A673 (cell line): ENCODE data around the gene SPIRE1. TPM values are rescaled to one million over a fixed set of nuclear protein-coding genes. Genes with fewer than 3 reads are reported as not detected.

Experiments
- BruUV-seq: library from RNA; stranded (reverse); fragments of 400-500 nt; replicated peaks from 2 replicates; lab custom pipeline; 2021; lab: Mats Ljungman, UMichigan
- CTCF ChIA-PET: fragments of 300-600 bp; sonication (Branson Sonifier 250); formaldehyde crosslinking; loops from one replicate; lab custom pipeline; 2022; ENCODE audit warnings: antibody characterized with exemption; lab: Charles Lee
- POLR2A ChIA-PET: fragments of 300-600 bp; sonication (Branson Sonifier 250); formaldehyde crosslinking; loops from one replicate; lab custom pipeline; 2022; ENCODE audit warnings: antibody characterized with exemption; ENCODE audit not compliant: low non-redundant PET; lab: Charles Lee
- DNase-seq: peaks from one replicate; pipeline ENCODE4 v3.0.0-alpha.2; 2015; ENCODE audit warnings: low spot score
- H3K27ac ChIP-seq: fragments of 200-600 bp; sonication (generic); 2 replicates; pipeline ENCODE4 v1.5.1; 2016; ENCODE audit warnings: mixed run types, low read depth, mild to moderate bottlenecking, mixed read lengths, antibody characterized with exemption, low read length; ENCODE audit not compliant: poor library complexity, severe bottlenecking
- H3K27me3 ChIP-seq: fragments of 200-600 bp; sonication (generic); replicated peaks from 2 replicates; pipeline ENCODE4 v1.6.1; 2017; ENCODE audit warnings: mixed run types, low read depth, mild to moderate bottlenecking, mixed read lengths, antibody characterized with exemption, low read length; ENCODE audit not compliant: insufficient read depth, poor library complexity
- H3K36me3 ChIP-seq: fragments of 200-600 bp; sonication (generic); 2 replicates; pipeline ENCODE4 v1.6.1; 2016; ENCODE audit warnings: mixed run types, mild to moderate bottlenecking, mixed read lengths, antibody characterized with exemption, low read length; ENCODE audit not compliant: insufficient read depth, poor library complexity, severe bottlenecking
- H3K4me1 ChIP-seq: fragments of 200-600 bp; sonication (generic); 2 replicates; pipeline ENCODE4 v1.6.1; 2017; ENCODE audit warnings: mixed run types, mild to moderate bottlenecking, mixed read lengths, antibody characterized with exemption, low read length; ENCODE audit not compliant: insufficient read depth, poor library complexity, severe bottlenecking
- H3K4me3 ChIP-seq: fragments of 200-600 bp; sonication (generic); 2 replicates; pipeline ENCODE4 v1.5.1; 2016; ENCODE audit warnings: low read depth, mixed run types, mild to moderate bottlenecking, mixed read lengths, low read length; ENCODE audit not compliant: poor library complexity, severe bottlenecking
- H3K9me3 ChIP-seq: fragments of 200-600 bp; sonication (generic); 2 replicates; pipeline ENCODE4 v1.6.1; 2016; ENCODE audit warnings: mixed run types, low read depth, mild to moderate bottlenecking, mixed read lengths, antibody characterized with exemption, low read length; ENCODE audit not compliant: poor library complexity, severe bottlenecking
- EZH2 ChIP-seq: fragments of 200-600 bp; sonication (generic); IDR thresholded peaks from 2 replicates; pipeline ENCODE4 v1.6.1; 2017; ENCODE audit warnings: borderline replicate concordance, low read depth, mild to moderate bottlenecking, mixed read lengths, antibody characterized with exemption, low read length; ENCODE audit not compliant: poor library complexity, severe bottlenecking
- intact Hi-C: fragments of 100-400 bp; cut with micrococcal nuclease; formaldehyde crosslinking; loops from one replicate; pipeline ENCODE4 v1.10.0; 2022; ENCODE audit not compliant: unreplicated experiment
- total RNA-seq: library from RNA; stranded (reverse); gene quantifications from 2 replicates; pipeline ENCODE4 v1.2.3, GENCODE V29; 2021
- TF ChIP-seq, protein P1 (sequence below): fragments of 300-800, 200-600 bp; sonication (generic); conservative IDR thresholded peaks from 2 replicates; pipeline ENCODE4 v1.5.1; 2017; ENCODE audit warnings: low read depth, mild to moderate bottlenecking, antibody characterized with exemption, low read length, moderate library complexity, mixed read lengths

SPIRE1 gene
- total RNA-seq, 1 experiment from 2014 or later: 18.1 TPM

- Histone ChIP-seq H3K4me3 (no peak overlapping the region), H3K4me1 (no peaks in the 10 kb centered on the region), H3K36me3 (no peaks in the 10 kb centered on the region), H3K27me3 (no peaks in the 10 kb centered on the region), H3K27ac (no peak overlapping the region), H3K9me3 (no peaks in the 10 kb centered on the region)
- CTCF ChIA-PET: no interaction called here
- no TSS peak for BruUV-seq
- DNase-seq: no peak
- POLR2A ChIA-PET: no interaction called here
- intact Hi-C loops: no loop called here
- no peak for TF ChIP-seq EZH2
- TF ChIP-seq, protein P1, sequence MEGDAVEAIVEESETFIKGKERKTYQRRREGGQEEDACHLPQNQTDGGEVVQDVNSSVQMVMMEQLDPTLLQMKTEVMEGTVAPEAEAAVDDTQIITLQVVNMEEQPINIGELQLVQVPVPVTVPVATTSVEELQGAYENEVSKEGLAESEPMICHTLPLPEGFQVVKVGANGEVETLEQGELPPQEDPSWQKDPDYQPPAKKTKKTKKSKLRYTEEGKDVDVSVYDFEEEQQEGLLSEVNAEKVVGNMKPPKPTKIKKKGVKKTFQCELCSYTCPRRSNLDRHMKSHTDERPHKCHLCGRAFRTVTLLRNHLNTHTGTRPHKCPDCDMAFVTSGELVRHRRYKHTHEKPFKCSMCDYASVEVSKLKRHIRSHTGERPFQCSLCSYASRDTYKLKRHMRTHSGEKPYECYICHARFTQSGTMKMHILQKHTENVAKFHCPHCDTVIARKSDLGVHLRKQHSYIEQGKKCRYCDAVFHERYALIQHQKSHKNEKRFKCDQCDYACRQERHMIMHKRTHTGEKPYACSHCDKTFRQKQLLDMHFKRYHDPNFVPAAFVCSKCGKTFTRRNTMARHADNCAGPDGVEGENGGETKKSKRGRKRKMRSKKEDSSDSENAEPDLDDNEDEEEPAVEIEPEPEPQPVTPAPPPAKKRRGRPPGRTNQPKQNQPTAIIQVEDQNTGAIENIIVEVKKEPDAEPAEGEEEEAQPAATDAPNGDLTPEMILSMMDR: no peak
Measured at GRCh38 chr18:12534820-12535219, 123.1 kb downstream of the SPIRE1 start.

- DNase-seq: no peak
- TF ChIP-seq EZH2: no peak
- TF ChIP-seq, protein P1: no peak
- Histone ChIP-seq H3K9me3 (no peaks in the 10 kb centered on the region), H3K4me1 (no peaks in the 10 kb centered on the region), H3K36me3 (no peaks in the 10 kb centered on the region), H3K4me3 (no peak overlapping the region), H3K27me3 (no peaks in the 10 kb centered on the region), H3K27ac (no peak overlapping the region)
- no TSS peak for BruUV-seq
- ChIA-PET CTCF (no interaction called here), POLR2A (no interaction called here)
- intact Hi-C loops: no loop called here
Measured at GRCh38 chr18:12532661-12533060, 125.2 kb downstream of the SPIRE1 start.

- TF ChIP-seq, protein P1: peak; percentile 31; the same call in 1 of the 2 replicates
- no peak for TF ChIP-seq EZH2
- Histone ChIP-seq H3K27me3 (no peaks in the 10 kb centered on the region), H3K27ac (no peak overlapping the region), H3K9me3 (no peaks in the 10 kb centered on the region), H3K4me3 (no peak overlapping the region), H3K4me1 (no peaks in the 10 kb centered on the region), H3K36me3 (no peaks in the 10 kb centered on the region)
- intact Hi-C loops: no loop called here
- ChIA-PET POLR2A (no interaction called here), CTCF (no interaction called here)
- no peak for DNase-seq
- no TSS peak for BruUV-seq
Measured at GRCh38 chr18:12531749-12532148, 126.2 kb downstream of the SPIRE1 start.
